ENCODE measurements around the gene TMEM37.

- TF ChIP-seq EP300 (IDR thresholded peaks at IDR 0.05; ENCODE audit: borderline replicate concordance in 1 of 2, low read depth in 2 of 2, low read length in 2 of 2) (no peak), RAD21 (IDR thresholded peaks at IDR 0.05 in 1 of 2, conservative IDR thresholded peaks at IDR 0.05 in 1 of 2; ENCODE audit: low read depth in 2 of 2, low read length in 2 of 2) (no peak), CHD1 (IDR thresholded peaks at IDR 0.05; ENCODE audit: low read depth, low read length) (no peak)
Observed at GRCh38 chr2:119442850-119443249, 11.2 kb downstream of the TMEM37 start.
